ENCODE results near the gene TMTC2. TPM values are rescaled to one million over a fixed set of nuclear protein-coding genes. Genes with fewer than 3 reads are reported as not detected.

TMTC2 gene
- polyA plus RNA-seq, 1 donor from 2014 or later: 20.6 TPM

DNA sequence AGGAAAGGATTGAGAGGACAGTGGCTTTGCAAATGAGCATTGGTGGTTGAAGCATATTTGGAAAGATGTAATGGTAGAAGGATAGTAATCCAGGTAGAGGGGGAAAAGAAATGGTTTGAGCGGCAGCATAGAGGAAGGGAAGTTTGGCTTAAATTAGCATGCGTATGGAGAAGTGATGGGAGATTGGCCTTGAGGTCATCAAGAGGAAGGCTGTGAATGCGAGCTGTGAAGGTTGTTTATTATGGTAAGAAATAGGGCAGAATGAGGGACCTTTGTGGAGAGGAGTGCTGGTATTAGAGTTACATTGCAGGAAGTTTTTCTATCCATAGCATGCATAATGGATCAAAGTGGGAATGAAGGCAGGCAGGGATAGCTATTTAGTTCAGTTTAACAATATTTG lies 162.1 kb downstream of the TMTC2 start:
- no peaks in the 10 kb centered on the region for H3K27me3 ChIP-seq (ENCODE audit: insufficient read depth, low read depth, low read length)
- H3K4me2 ChIP-seq (ENCODE audit: low read length): no peak overlapping the region
- no peak overlapping the region for H2AFZ ChIP-seq (ENCODE audit: low read depth, low read length)
- no peaks in the 10 kb centered on the region for H4K20me1 ChIP-seq (ENCODE audit: insufficient read depth)
- H3K9me2 ChIP-seq (ENCODE audit: insufficient read depth, low read length): no peaks in the 10 kb centered on the region
- H3K36me3 ChIP-seq (ENCODE audit: insufficient read depth, low read length): no peaks in the 10 kb centered on the region
- H3K4me3 ChIP-seq (ENCODE audit: low read length): no peak overlapping the region
- TF ChIP-seq EZH2 (IDR thresholded peaks at IDR 0.05; ENCODE audit: borderline replicate concordance, insufficient read depth, low read length, poor library complexity, severe bottlenecking) (no peak), POLR2AphosphoS5 (IDR thresholded peaks at IDR 0.05) (no peak), SMC3 (conservative IDR thresholded peaks at IDR 0.05; ENCODE audit: poor library complexity) (no peak), RAD21 (conservative IDR thresholded peaks at IDR 0.05) (no peak), EP300 (conservative IDR thresholded peaks at IDR 0.05; ENCODE audit: poor library complexity, severe bottlenecking) (no peak), MXI1 (conservative IDR thresholded peaks at IDR 0.05; ENCODE audit: poor library complexity, severe bottlenecking) (no peak), TAF1 (IDR thresholded peaks at IDR 0.05; ENCODE audit: low read depth) (no peak)
- TF ChIP-seq, protein P1, sequence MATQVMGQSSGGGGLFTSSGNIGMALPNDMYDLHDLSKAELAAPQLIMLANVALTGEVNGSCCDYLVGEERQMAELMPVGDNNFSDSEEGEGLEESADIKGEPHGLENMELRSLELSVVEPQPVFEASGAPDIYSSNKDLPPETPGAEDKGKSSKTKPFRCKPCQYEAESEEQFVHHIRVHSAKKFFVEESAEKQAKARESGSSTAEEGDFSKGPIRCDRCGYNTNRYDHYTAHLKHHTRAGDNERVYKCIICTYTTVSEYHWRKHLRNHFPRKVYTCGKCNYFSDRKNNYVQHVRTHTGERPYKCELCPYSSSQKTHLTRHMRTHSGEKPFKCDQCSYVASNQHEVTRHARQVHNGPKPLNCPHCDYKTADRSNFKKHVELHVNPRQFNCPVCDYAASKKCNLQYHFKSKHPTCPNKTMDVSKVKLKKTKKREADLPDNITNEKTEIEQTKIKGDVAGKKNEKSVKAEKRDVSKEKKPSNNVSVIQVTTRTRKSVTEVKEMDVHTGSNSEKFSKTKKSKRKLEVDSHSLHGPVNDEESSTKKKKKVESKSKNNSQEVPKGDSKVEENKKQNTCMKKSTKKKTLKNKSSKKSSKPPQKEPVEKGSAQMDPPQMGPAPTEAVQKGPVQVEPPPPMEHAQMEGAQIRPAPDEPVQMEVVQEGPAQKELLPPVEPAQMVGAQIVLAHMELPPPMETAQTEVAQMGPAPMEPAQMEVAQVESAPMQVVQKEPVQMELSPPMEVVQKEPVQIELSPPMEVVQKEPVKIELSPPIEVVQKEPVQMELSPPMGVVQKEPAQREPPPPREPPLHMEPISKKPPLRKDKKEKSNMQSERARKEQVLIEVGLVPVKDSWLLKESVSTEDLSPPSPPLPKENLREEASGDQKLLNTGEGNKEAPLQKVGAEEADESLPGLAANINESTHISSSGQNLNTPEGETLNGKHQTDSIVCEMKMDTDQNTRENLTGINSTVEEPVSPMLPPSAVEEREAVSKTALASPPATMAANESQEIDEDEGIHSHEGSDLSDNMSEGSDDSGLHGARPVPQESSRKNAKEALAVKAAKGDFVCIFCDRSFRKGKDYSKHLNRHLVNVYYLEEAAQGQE (IDR thresholded peaks at IDR 0.05; ENCODE audit: borderline replicate concordance): no peak
- TF ChIP-seq, protein P2, sequence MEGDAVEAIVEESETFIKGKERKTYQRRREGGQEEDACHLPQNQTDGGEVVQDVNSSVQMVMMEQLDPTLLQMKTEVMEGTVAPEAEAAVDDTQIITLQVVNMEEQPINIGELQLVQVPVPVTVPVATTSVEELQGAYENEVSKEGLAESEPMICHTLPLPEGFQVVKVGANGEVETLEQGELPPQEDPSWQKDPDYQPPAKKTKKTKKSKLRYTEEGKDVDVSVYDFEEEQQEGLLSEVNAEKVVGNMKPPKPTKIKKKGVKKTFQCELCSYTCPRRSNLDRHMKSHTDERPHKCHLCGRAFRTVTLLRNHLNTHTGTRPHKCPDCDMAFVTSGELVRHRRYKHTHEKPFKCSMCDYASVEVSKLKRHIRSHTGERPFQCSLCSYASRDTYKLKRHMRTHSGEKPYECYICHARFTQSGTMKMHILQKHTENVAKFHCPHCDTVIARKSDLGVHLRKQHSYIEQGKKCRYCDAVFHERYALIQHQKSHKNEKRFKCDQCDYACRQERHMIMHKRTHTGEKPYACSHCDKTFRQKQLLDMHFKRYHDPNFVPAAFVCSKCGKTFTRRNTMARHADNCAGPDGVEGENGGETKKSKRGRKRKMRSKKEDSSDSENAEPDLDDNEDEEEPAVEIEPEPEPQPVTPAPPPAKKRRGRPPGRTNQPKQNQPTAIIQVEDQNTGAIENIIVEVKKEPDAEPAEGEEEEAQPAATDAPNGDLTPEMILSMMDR (IDR thresholded peaks at IDR 0.05; ENCODE audit: poor library complexity, severe bottlenecking): no peak
- no peak overlapping the region for H3K9ac ChIP-seq (ENCODE audit: low read length)
- no peak overlapping the region for H3K27ac ChIP-seq (ENCODE audit: low read length)
- no peaks in the 10 kb centered on the region for H3F3A ChIP-seq (ENCODE audit: insufficient read depth, low read length, poor library complexity, severe bottlenecking)
- no peaks in the 10 kb centered on the region for H3K9me3 ChIP-seq (ENCODE audit: low read length)
- no peaks in the 10 kb centered on the region for H3K79me2 ChIP-seq (replicated peaks; ENCODE audit: insufficient read depth, low read length)

GRCh38 chr12:82852529-82852928 lies 165.8 kb downstream of the TMTC2 start:
- no peak overlapping the region for H2AFZ ChIP-seq (ENCODE audit: low read depth, low read length)

More at GRCh38 chr12:82852529-82852928, 165.8 kb downstream of the TMTC2 start:
- Histone ChIP-seq H3K9me2 (ENCODE audit: insufficient read depth, low read length) (no peaks in the 10 kb centered on the region), H3F3A (ENCODE audit: insufficient read depth, low read length, poor library complexity, severe bottlenecking) (no peaks in the 10 kb centered on the region), H3K27ac (ENCODE audit: low read length) (no peak overlapping the region), H3K79me2 (replicated peaks; ENCODE audit: insufficient read depth, low read length) (no peaks in the 10 kb centered on the region), H4K20me1 (ENCODE audit: insufficient read depth) (no peaks in the 10 kb centered on the region), H3K27me3 (ENCODE audit: insufficient read depth, low read depth, low read length) (no peaks in the 10 kb centered on the region), H3K36me3 (ENCODE audit: insufficient read depth, low read length) (no peaks in the 10 kb centered on the region), H3K4me3 (ENCODE audit: low read length) (no peak overlapping the region), H3K9me3 (ENCODE audit: low read length) (no peaks in the 10 kb centered on the region), H3K9ac (ENCODE audit: low read length) (no peak overlapping the region), H3K4me2 (ENCODE audit: low read length) (no peak overlapping the region)
- TF ChIP-seq, protein P2 (IDR thresholded peaks at IDR 0.05; ENCODE audit: poor library complexity, severe bottlenecking): no peak
- no peak for TF ChIP-seq RAD21 (conservative IDR thresholded peaks at IDR 0.05)
- TF ChIP-seq, protein P1 (IDR thresholded peaks at IDR 0.05; ENCODE audit: borderline replicate concordance): no peak
- no peak for TF ChIP-seq MXI1 (conservative IDR thresholded peaks at IDR 0.05; ENCODE audit: poor library complexity, severe bottlenecking)
- TF ChIP-seq POLR2AphosphoS5 (IDR thresholded peaks at IDR 0.05): no peak
- no peak for TF ChIP-seq EP300 (conservative IDR thresholded peaks at IDR 0.05; ENCODE audit: poor library complexity, severe bottlenecking)
- TF ChIP-seq EZH2 (IDR thresholded peaks at IDR 0.05; ENCODE audit: borderline replicate concordance, insufficient read depth, low read length, poor library complexity, severe bottlenecking): no peak
- TF ChIP-seq SMC3 (conservative IDR thresholded peaks at IDR 0.05; ENCODE audit: poor library complexity): no peak
- no peak for TF ChIP-seq TAF1 (IDR thresholded peaks at IDR 0.05; ENCODE audit: low read depth)
